ENCODE measurements around the gene CCT8.
"Not testable (repeated sequence)": the region's sequence is repeated elsewhere in the genome, so short reads cannot be mapped to it uniquely, and the experiment has no call there.

The CCT8 gene

DNA sequence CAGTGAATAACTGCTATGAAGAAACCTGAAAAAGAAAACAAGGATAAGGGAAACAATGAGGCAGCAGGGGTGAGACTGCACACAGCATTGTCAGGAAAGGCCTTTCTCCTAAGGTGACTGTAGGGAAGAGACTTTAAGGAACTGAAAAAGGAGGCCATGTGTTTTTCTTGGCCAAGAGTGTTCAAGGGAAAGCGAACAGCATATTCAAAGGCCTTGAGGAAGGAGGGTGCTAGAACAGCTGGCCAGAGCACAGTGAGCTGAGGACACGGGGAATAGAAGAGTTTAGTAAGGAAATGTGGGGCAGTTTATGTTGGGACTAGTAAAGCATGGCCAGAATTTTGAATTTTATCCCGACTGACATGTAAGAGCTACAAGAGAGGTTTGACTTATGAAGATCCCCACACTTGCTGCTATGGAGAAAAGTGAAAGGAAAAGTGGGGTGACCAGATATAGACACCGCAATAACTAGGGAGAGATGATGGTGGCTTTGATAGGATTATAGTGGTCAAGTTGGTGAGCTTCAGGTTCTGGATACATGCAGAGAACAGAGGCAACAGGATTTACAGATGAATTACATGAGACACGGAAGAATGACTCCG, 55.7 kb downstream of the CCT8 start:
- no peak for DNase-seq

GRCh38 chr21:29011236-29011635, 62.2 kb downstream of the CCT8 start:
- not testable (repeated sequence) for DNase-seq

GRCh38 chr21:29008367-29008766, 65.1 kb downstream of the CCT8 start:
- no peak for DNase-seq

DNA sequence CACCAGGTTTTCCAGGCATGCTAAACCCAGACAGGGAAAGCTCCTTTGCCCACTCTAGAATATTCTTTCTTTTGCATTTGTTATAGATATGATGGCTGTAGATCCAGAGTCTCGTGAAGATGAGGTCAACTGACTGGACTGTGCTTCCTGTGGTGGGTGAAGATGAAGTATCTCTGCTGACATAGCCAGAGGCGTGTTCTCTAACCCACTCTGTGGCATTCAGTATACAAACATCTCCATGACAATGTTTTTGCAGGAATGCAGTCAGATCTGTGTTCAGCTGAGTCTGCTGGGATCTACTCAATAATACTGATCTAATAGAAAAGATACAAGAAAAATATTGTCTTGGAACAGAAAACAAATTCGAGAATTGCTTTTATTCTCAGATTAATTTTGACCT, 65.6 kb downstream of the CCT8 start:
- no peak for DNase-seq

DNA sequence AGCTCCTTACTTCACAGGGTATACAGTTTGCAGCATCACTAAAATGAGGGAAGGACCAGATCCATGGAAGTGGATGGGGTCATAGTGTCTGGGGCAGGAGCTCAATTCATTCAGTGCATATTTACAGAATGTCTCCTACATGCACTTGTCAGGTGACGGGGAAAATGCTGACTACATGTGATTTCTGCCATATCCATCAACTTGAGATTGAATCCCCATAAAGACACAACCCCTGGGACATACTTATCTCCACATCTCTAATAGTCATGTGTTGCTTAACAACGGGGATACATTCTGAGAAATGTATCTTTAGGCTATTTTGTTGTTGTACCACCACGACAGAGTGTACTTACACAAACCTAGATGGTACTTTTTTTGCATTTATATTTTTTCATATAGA, 66.3 kb downstream of the CCT8 start:
- no peak for DNase-seq

All from NCI-H146 (cell line).